GM21737 (cell line): ENCODE results near the gene CIAO3.
"Not testable (repeated sequence)": the region's sequence is repeated elsewhere in the genome, so short reads cannot be mapped to it uniquely, and the experiment has no call there.

Experiments
- ATAC-seq: cut with Tn5 transposase; IDR thresholded peaks from one replicate; pipeline ENCODE4 v1.9.1; 2021; ENCODE audit warnings: mild to moderate bottlenecking, moderate library complexity; ENCODE audit not compliant: unreplicated experiment

The CIAO3 gene

GRCh38 chr16:776298-776697 is 35.5 kb upstream of the CIAO3 start:
- not testable (repeated sequence) for ATAC-seq

GRCh38 chr16:775236-775796 is 34.5 kb upstream of the CIAO3 start:
- ATAC-seq, result no peak

GRCh38 chr16:774086-775001 is 33.5 kb upstream of the CIAO3 start:
- ATAC-seq, result no peak

- ATAC-seq, result no peak
Observed at GRCh38 chr16:772959-773358, 32.2 kb upstream of the CIAO3 start.

- ATAC-seq, result no peak
Observed at GRCh38 chr16:770411-770810, 29.6 kb upstream of the CIAO3 start.

GRCh38 chr16:769934-770333 is 29.1 kb upstream of the CIAO3 start:
- no peak for ATAC-seq

GRCh38 chr16:769184-769784 is 28.5 kb upstream of the CIAO3 start:
- no peak for ATAC-seq

GRCh38 chr16:768428-768827 is 27.6 kb upstream of the CIAO3 start:
- no peak for ATAC-seq

- no peak for ATAC-seq
Observed at GRCh38 chr16:767743-768235, 27.0 kb upstream of the CIAO3 start.

GRCh38 chr16:766820-767640 is 26.2 kb upstream of the CIAO3 start:
- ATAC-seq, result no peak

- no peak for ATAC-seq
Observed at GRCh38 chr16:766008-766819, 25.4 kb upstream of the CIAO3 start.

- no peak for ATAC-seq
Observed at GRCh38 chr16:765488-765865, 24.7 kb upstream of the CIAO3 start.

- no peak for ATAC-seq
Observed at GRCh38 chr16:764848-765487, 24.2 kb upstream of the CIAO3 start.

- no peak for ATAC-seq
Observed at GRCh38 chr16:764184-764750, 23.5 kb upstream of the CIAO3 start.

GRCh38 chr16:763369-764183 is 22.8 kb upstream of the CIAO3 start:
- ATAC-seq, result no peak

GRCh38 chr16:762595-763268 is 21.9 kb upstream of the CIAO3 start:
- no peak for ATAC-seq

GRCh38 chr16:761625-762513 is 21.1 kb upstream of the CIAO3 start:
- ATAC-seq, result no peak
